ENCODE results near the gene TEF.

- TF ChIP-seq GATA2 (IDR thresholded peaks at IDR 0.05; ENCODE audit: low read depth, low read length) (no peak), GATA3 (IDR thresholded peaks at IDR 0.05; ENCODE audit: low read depth, low read length) (no peak)
These were observed 26.8 kb upstream of the TEF start for GRCh38 chr22:41354979-41355378.

Data from SH-SY5Y (cell line).